ENCODE measurements around the gene CLEC1A. TPM values are rescaled to one million over a fixed set of nuclear protein-coding genes. Genes with fewer than 3 reads are reported as not detected.

CLEC1A gene
- total RNA-seq, 2 donors from 2014 or later: not detected

DNA sequence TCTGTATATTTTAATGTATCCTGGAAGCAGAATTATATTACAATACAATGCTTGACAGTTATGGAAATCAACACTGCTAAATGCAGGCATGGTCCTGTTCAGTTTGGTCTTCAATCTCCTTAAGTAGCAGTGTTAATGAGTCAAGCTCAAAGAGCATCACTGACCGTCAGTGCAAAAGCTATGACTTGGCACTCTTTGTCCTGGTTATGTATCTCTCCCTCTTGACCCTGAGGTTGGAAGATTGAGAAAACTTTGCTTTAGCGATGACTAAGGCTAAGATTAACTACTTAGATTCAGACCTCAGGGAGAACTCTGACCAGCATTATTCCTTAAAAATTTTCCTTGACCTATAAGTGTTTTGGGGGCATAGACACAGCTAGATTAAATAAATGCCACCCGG, 20.3 kb upstream of the CLEC1A start:
- H3K27me3 Mint-ChIP-seq (ENCODE audit: low read depth): no peaks in the 10 kb centered on the region
- H3K4me1 Mint-ChIP-seq (ENCODE audit: low read depth): no peaks in the 10 kb centered on the region
- H3K4me3 Mint-ChIP-seq: no peak overlapping the region
- no peaks in the 10 kb centered on the region for H3K36me3 Mint-ChIP-seq (ENCODE audit: insufficient read depth in 2 of 2)
- H3K27ac Mint-ChIP-seq: no peak overlapping the region
- DNase-seq: no peak
- H3K9me3 Mint-ChIP-seq: no peaks in the 10 kb centered on the region
- ATAC-seq (replicated peaks in 1 of 2): no peak

DNA sequence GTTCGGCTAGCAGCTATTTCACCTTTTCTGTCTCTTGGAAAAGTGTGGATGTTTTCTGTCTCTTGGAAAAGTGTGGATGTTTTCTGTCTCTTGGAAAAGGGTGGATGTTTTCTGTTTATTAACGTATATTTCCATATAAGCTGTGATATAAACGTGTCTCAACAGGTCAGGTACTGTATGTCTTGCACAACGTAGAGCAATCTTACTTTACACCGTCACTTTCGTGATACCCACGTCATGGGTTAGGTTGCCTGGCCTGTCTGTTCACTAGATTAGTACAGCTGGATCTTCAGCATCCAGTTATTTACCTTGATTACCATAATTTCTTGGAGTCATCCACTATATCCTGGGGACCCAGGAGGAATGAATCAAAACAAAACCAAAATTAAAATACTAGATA, 17.1 kb upstream of the CLEC1A start:
- no peaks in the 10 kb centered on the region for H3K4me1 Mint-ChIP-seq (ENCODE audit: low read depth)
- H3K4me3 Mint-ChIP-seq: no peak overlapping the region
- H3K27ac Mint-ChIP-seq: no peak overlapping the region
- no peak for ATAC-seq (replicated peaks in 1 of 2)
- H3K9me3 Mint-ChIP-seq: peaks cover 0 to 2% of the 10 kb centered on the region in 2 donors
- no peaks in the 10 kb centered on the region for H3K27me3 Mint-ChIP-seq (ENCODE audit: low read depth)
- H3K36me3 Mint-ChIP-seq (ENCODE audit: insufficient read depth in 2 of 2): no peaks in the 10 kb centered on the region
- DNase-seq: no peak

DNA sequence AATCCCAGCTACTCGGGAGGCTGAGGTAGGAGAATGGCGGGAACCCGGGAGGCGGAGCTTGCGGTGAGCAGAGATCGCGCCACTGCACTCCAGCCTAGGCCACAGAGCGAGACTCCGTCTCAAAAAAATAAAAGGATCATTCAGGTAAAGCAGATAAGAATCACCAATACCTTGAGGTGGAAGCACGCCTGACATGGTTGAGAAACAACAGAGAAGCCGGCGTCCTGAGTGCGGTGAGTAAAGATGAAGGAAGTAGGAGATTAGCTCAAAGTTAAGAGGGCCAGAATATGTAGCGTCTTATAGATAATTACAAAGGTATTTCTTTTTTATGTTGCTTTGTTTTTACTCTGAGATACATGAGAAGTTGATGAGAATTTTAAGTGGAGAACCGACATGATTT, 16.5 kb upstream of the CLEC1A start:
- DNase-seq: no peak
- no peaks in the 10 kb centered on the region for H3K4me1 Mint-ChIP-seq (ENCODE audit: low read depth)
- H3K4me3 Mint-ChIP-seq: no peak overlapping the region

DNA sequence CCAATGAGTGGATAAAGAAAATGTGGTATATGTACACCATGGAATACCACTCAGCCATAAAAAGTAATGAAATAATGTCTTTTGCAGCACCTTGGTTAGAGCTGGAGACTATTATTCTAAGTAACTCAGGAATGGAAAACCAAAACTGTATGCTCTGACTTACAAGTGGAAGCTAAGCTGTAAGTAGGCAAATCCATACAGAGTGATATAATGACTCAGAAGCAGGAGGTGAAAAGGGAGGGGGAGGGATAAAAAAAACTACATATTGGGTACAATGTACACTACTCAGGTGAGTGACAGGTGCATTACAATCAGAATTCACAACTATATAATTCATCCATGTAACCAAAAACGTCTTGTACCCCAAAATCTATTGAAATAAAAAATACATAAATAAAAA, 15.1 kb upstream of the CLEC1A start:
- ATAC-seq (replicated peaks in 1 of 2) (no peak), DNase-seq (no peak)
- Mint-ChIP-seq H3K36me3 (ENCODE audit: insufficient read depth in 2 of 2) (no peaks in the 10 kb centered on the region), H3K27me3 (ENCODE audit: low read depth) (no peaks in the 10 kb centered on the region), H3K27ac (no peak overlapping the region), H3K4me3 (no peak overlapping the region), H3K9me3 (peaks cover 0 to 2% of the 10 kb centered on the region in 2 donors), H3K4me1 (ENCODE audit: low read depth) (no peaks in the 10 kb centered on the region)

More for the DNA sequence above, 16.5 kb upstream of the CLEC1A start:
- Mint-ChIP-seq H3K9me3 (peaks cover 0 to 2% of the 10 kb centered on the region in 2 donors), H3K27me3 (ENCODE audit: low read depth) (no peaks in the 10 kb centered on the region), H3K36me3 (ENCODE audit: insufficient read depth in 2 of 2) (no peaks in the 10 kb centered on the region), H3K27ac (no peak overlapping the region)
- ATAC-seq (replicated peaks in 1 of 2): no peak

DNA sequence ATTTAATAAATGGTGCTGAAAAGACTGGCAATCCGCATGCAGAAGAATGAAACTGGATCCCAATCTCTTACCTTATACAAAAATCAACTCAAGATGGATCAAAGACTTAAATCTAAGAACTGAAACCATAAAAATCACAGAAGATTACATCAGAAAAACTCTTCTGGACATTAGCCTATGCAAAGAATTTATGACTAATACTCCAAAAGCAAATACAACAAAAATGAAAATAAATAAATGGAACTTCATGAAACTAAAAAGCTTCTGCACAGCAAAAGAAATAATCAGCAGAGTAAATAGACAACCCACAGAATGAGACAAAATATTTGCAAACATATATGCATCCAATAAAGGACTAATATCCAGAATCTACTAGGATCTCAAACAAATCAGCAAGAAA, 14.3 kb upstream of the CLEC1A start:
- DNase-seq: no peak
- H3K27me3 Mint-ChIP-seq (ENCODE audit: low read depth): no peaks in the 10 kb centered on the region
- H3K4me1 Mint-ChIP-seq (ENCODE audit: low read depth): no peaks in the 10 kb centered on the region

DNA sequence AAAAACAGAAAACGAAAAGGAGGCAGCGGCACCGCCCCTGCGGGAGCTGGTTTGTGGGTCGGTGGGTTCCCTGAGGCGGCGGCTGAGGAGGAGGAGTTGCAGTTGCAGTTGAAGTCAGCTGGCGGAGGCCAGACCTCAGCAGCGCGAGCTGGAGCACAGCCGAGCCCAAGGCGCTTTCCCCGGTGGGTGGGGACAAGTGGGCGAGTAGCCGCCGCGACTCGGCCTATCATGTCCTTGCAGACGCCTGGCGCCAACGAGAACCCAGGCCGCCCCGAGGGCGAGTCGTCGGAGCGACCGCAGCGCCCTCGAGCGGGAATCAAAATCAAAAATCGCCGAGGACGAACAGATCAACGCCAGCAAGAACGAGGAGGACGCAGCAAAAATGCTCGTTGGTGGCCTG, 12.7 kb upstream of the CLEC1A start:
- ATAC-seq (replicated peaks in 1 of 2): no peak
- Mint-ChIP-seq H3K36me3 (ENCODE audit: insufficient read depth in 2 of 2) (no peaks in the 10 kb centered on the region), H3K4me1 (ENCODE audit: low read depth) (no peaks in the 10 kb centered on the region), H3K4me3 (no peak overlapping the region), H3K9me3 (peaks cover 2 to 3% of the 10 kb centered on the region in 2 donors), H3K27me3 (ENCODE audit: low read depth) (no peaks in the 10 kb centered on the region), H3K27ac (no peak overlapping the region)
- no peak for DNase-seq

More for the DNA sequence above, 14.3 kb upstream of the CLEC1A start:
- peaks cover 0 to 2% of the 10 kb centered on the region in 2 donors for H3K9me3 Mint-ChIP-seq
- H3K27ac Mint-ChIP-seq: no peak overlapping the region
- no peak overlapping the region for H3K4me3 Mint-ChIP-seq
- no peaks in the 10 kb centered on the region for H3K36me3 Mint-ChIP-seq (ENCODE audit: insufficient read depth in 2 of 2)
- no peak for ATAC-seq (replicated peaks in 1 of 2)

DNA sequence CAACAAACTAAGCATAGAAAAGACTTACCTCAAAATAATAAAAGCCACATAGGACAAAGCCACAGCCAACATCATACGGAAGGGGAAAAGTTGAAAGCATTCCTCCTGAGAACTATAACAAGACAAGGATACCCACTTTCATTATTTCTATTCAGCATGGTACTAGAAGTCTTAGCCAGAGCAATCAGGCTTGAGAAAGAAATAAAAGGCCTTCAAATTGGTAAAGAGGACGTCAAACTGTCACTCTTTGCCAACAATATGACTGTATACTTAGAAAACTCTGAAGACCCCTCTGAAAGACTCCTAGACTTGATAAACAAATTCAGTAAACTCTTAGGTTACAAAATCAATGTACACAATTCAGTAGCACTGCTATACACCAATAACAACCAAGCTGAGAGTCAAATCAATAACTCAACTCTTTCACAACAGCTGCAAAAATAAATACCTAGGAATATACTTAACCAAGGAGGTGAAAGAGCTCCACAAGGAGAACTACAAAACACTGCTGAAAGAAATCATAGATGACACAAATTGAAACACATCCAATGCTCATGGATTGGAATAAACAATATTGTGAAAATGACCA, 11.6 kb upstream of the CLEC1A start:
- Mint-ChIP-seq H3K36me3 (ENCODE audit: insufficient read depth in 2 of 2) (no peaks in the 10 kb centered on the region), H3K4me1 (ENCODE audit: low read depth) (no peaks in the 10 kb centered on the region), H3K9me3 (peaks cover 2 to 3% of the 10 kb centered on the region in 2 donors), H3K27me3 (ENCODE audit: low read depth) (peaks cover 10% of the 10 kb centered on the region), H3K4me3 (no peak overlapping the region), H3K27ac (no peak overlapping the region)
- no peak for ATAC-seq (replicated peaks in 1 of 2)
- no peak for DNase-seq

DNA sequence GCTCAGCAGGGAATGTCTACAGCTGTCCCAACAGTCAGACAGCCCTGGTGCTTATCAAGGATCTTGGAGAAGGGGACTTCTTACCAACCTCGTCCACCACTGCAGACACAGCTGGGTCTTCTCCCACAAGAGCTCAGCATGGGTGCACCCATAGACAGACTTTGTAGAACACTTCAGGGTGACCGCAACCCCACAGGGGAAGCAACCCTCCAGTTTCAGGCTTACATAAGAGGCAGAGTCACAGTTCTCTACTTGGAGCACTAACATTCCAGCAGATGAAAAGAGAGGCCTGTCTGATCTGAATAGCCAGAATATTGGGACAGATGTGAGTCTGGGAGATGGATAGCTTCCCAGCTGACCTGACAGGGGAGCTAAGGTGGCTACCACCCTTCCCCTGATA, 3.5 kb upstream of the CLEC1A start:
- no peak for ATAC-seq (replicated peaks in 1 of 2)
- DNase-seq: no peak
- H3K27me3 Mint-ChIP-seq (ENCODE audit: low read depth): peaks cover 10% of the 10 kb centered on the region
- H3K4me3 Mint-ChIP-seq: no peak overlapping the region
- no peak overlapping the region for H3K27ac Mint-ChIP-seq
- H3K4me1 Mint-ChIP-seq (ENCODE audit: low read depth): no peaks in the 10 kb centered on the region
- peaks cover 0 to 2% of the 10 kb centered on the region in 2 donors for H3K36me3 Mint-ChIP-seq (ENCODE audit: insufficient read depth in 2 of 2)
- peaks cover 0 to 5% of the 10 kb centered on the region in 2 donors for H3K9me3 Mint-ChIP-seq

DNA sequence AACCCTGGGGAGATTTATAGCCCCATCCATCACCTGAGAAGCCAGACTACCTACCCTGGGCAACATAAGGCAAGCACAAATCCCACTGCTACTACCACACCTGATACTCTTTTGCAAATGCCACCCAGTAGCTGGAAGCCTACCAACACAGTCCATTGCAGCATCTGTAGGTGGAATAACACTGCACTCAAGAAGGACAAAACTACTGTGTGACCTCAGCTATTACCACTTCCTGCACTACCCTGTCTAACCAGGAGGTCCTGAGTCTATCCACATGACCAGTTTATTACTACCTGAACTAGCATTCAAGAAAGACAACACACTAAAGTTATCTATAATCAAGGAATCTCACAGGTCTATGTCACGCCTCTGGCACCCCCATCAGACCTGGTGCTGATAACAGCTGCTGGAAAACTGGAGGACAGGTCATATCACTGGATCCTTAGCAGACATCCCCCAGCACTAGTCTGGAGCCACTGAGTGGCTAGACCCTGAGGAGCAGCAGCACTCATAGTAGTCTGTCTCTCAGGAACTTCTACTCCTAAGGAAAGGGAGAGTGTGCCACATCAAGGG, 2.9 kb upstream of the CLEC1A start:
- Mint-ChIP-seq H3K36me3 (ENCODE audit: insufficient read depth in 2 of 2) (peaks cover 0 to 2% of the 10 kb centered on the region in 2 donors), H3K27ac (no peak overlapping the region), H3K4me1 (ENCODE audit: low read depth) (no peaks in the 10 kb centered on the region), H3K9me3 (peaks cover 0 to 2% of the 10 kb centered on the region in 2 donors), H3K4me3 (no peak overlapping the region), H3K27me3 (ENCODE audit: low read depth) (peaks cover 10% of the 10 kb centered on the region)
- no peak for ATAC-seq (replicated peaks in 1 of 2)
- no peak for DNase-seq

DNA sequence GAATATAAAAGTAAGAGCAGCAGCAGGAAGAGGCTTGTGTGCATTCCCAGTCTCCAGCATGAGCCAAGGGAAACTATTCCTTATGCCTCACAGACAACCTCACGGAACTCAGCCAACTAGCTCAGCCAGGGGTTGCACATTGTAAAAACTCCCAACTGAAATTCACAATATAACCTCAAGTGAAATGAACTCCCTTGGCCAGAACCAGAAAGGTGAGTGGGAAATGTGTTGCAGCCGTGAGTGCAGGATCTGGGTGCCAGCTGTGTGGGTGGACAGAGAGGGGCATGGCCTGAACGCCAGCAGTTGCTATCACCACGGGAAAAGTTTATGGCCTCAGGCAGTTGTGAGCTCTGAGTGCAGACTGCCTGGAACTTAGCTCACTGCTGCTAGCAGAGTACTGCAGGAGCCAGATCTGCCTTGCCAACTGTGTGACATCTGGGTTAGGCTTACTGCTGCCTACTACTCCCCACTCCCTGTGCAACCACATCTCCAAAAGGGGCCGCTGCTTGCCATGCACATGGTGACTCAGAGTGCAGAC, 2.3 kb upstream of the CLEC1A start:
- Mint-ChIP-seq H3K9me3 (peaks cover 0 to 2% of the 10 kb centered on the region in 2 donors), H3K4me3 (no peak overlapping the region), H3K4me1 (ENCODE audit: low read depth) (no peaks in the 10 kb centered on the region), H3K36me3 (ENCODE audit: insufficient read depth in 2 of 2) (peaks cover 0 to 2% of the 10 kb centered on the region in 2 donors), H3K27ac (no peak overlapping the region), H3K27me3 (ENCODE audit: low read depth) (peaks cover 8% of the 10 kb centered on the region)
- ATAC-seq (replicated peaks in 1 of 2): no peak
- DNase-seq: no peak

DNA sequence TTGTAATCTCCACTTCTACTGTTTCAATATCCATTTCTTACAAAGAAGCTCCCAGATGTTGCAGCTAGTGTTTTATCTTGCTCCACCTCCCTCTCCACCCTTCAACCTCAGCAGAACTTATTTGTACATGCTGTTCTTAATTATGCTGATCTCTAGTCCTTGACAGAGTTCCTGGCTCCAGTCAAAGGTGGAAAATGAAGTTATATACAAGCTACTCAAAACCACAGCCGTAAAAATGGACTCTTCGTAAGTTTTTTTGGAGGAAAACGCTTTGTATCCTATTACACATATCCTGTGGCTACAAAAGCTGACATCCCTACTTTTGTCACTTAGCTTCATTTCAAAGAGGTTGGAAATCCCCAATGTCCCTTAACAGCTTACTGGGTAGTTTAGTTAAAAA, 1.3 kb downstream of the CLEC1A start:
- H3K9me3 Mint-ChIP-seq: no peaks in the 10 kb centered on the region
- no peaks in the 10 kb centered on the region for H3K4me1 Mint-ChIP-seq (ENCODE audit: low read depth)
- ATAC-seq (replicated peaks in 1 of 2) (no peak), DNase-seq (no peak)
- no peaks in the 10 kb centered on the region for H3K27me3 Mint-ChIP-seq (ENCODE audit: low read depth)
- no peaks in the 10 kb centered on the region for H3K36me3 Mint-ChIP-seq (ENCODE audit: insufficient read depth in 2 of 2)
- no peak overlapping the region for H3K27ac Mint-ChIP-seq
- no peak overlapping the region for H3K4me3 Mint-ChIP-seq

DNA sequence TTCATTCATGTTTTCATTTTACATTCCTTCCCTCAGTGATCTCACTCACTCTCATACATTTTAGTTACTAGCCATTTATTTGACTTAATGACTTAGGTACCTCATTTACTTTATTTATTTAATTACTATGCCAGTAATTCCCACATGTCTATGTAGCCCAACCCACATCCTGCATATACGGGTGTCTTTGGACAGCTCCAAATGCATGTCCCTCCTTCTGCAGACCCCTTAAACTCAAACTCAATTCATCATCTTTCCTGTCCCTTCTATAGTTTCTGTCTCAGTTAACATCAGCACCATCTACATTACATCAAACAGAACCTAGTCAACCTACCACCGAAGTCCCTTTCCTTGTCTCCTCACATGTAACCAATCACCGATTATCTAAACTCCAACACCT, 2.8 kb downstream of the CLEC1A start:
- Mint-ChIP-seq H3K27me3 (ENCODE audit: low read depth) (no peaks in the 10 kb centered on the region), H3K4me1 (ENCODE audit: low read depth) (no peaks in the 10 kb centered on the region), H3K27ac (no peak overlapping the region), H3K9me3 (no peaks in the 10 kb centered on the region), H3K36me3 (ENCODE audit: insufficient read depth in 2 of 2) (no peaks in the 10 kb centered on the region), H3K4me3 (no peak overlapping the region)
- DNase-seq: no peak
- no peak for ATAC-seq (replicated peaks in 1 of 2)

DNA sequence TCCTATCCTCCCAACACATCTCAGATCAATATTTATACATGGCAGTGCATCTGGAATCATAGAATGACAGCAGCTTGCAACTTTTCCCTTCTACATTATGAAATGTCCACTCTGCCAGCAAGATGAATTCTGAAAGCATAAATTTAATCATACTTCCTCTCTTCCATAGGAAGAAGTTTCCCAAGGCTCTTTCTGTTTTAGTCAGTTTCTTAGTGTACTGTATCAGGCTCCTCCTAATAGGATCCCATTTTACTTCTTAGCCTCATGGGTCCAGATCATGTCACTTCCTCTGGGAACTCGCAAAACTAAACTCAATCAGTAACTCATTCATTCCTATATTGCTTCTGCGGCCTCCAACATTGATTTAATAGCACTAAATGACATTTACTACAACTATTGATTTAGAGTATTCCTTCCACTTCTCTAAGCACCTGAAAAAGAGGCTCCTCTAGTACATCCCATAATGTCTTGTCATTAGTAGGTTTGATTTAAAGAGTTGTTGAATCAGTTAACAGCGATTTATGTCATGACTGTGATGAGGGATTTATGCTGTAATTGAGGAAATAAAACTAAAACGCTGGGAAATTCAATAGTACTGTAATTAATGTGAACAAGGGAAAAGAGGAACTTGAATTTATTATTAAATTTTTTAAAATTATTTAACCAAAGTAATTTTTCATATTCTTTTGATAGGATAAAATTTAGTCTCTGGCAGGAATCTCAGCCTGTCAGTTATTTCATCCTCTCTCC, 4.0 kb downstream of the CLEC1A start:
- H3K9me3 Mint-ChIP-seq: no peaks in the 10 kb centered on the region

More for the DNA sequence above, 4.0 kb downstream of the CLEC1A start:
- Mint-ChIP-seq H3K36me3 (ENCODE audit: insufficient read depth in 2 of 2) (no peaks in the 10 kb centered on the region), H3K27ac (no peak overlapping the region), H3K4me3 (no peak overlapping the region), H3K4me1 (ENCODE audit: low read depth) (peaks cover 4% of the 10 kb centered on the region), H3K27me3 (ENCODE audit: low read depth) (peaks cover 3% of the 10 kb centered on the region)
- ATAC-seq (replicated peaks in 1 of 2) (no peak), DNase-seq (no peak)
